Thyroid gland (tissue), 4 donors: ENCODE results near the gene PRKCD.

Experiments
- CTCF ChIP-seq, 6 experiments: fragments of 200-600 bp in 3 of 6; fragments of 450-650 bp in 3 of 6; sonication (generic) in 3 of 6; IDR thresholded peaks; one replicate each; pipeline ENCODE4 v1.5.1; 2016 to 2019; ENCODE audit warnings: antibody characterized with exemption in 6 of 6, mild to moderate bottlenecking in 2 of 6, inconsistent platforms in 1 of 6, moderate library complexity in 1 of 6
- POLR2A ChIP-seq, 2 donors: fragments of 450-650 bp; IDR thresholded peaks; one replicate each; pipeline ENCODE4 v1.6.1; 2017; ENCODE audit warnings: antibody characterized with exemption in 2 of 2, mild to moderate bottlenecking in 2 of 2, moderate library complexity in 1 of 2

- TF ChIP-seq CTCF (IDR thresholded peaks at IDR 0.05) (no peak), POLR2A (IDR thresholded peaks at IDR 0.05) (no peak)
These were observed 57.1 kb downstream of the PRKCD start for GRCh38 chr3:53218131-53218530.
